HL-60 (cell line): ENCODE data around the gene SLA2.

Experiments used
- DNase-seq, 2 experiments: peaks; one replicate each; pipeline ENCODE4 v3.0.0-alpha.2; 2010 to 2020; ENCODE audit warnings: low read depth in 1 of 2, low spot score in 1 of 2
- H3K27ac ChIP-seq: fragments of 250-450 bp; sonication (Bioruptor Pico); replicated peaks from 2 replicates; pipeline ENCODE4 v1.5.1; 2020; ENCODE audit warnings: mild to moderate bottlenecking, moderate library complexity
- H3K27me3 ChIP-seq: fragments of 250-450 bp; sonication (Bioruptor Pico); 2 replicates; pipeline ENCODE4 v1.5.1; 2021; ENCODE audit warnings: mild to moderate bottlenecking, moderate library complexity; ENCODE audit not compliant: insufficient read depth, poor library complexity, severe bottlenecking
- H3K4me3 ChIP-seq: replicated peaks from 2 replicates; pipeline ENCODE4 v1.5.1; 2011; ENCODE audit warnings: mild to moderate bottlenecking, control low read depth, low read length; ENCODE audit not compliant: insufficient read depth
- CTCF ChIP-seq: IDR thresholded peaks from one replicate; pipeline ENCODE4 v1.5.1; 2011; ENCODE audit warnings: low read length, control low read depth, inconsistent platforms; ENCODE audit not compliant: insufficient read depth
- GABPA ChIP-seq: IDR thresholded peaks from 2 replicates; pipeline ENCODE4 v1.6.1; 2012; ENCODE audit warnings: low read depth
- POLR2AphosphoS5 ChIP-seq: IDR thresholded peaks from 2 replicates; pipeline ENCODE4 v1.6.1; 2012; ENCODE audit warnings: low read depth
- REST ChIP-seq: IDR thresholded peaks from 2 replicates; pipeline ENCODE4 v1.6.1; 2012; ENCODE audit warnings: low read depth; ENCODE audit not compliant: insufficient replicate concordance
- SPI1 ChIP-seq: IDR thresholded peaks from 2 replicates; pipeline ENCODE4 v1.6.1; 2012; ENCODE audit warnings: low read depth, mild to moderate bottlenecking, borderline replicate concordance

Gene SLA2

GRCh38 chr20:36593347-36593929 lies 52.6 kb downstream of the SLA2 start:
- DNase-seq: no peak
- Histone ChIP-seq H3K27ac (no peak overlapping the region), H3K4me3 (no peak overlapping the region), H3K27me3 (no peaks in the 10 kb centered on the region)
- TF ChIP-seq REST: no peak
- TF ChIP-seq CTCF: no peak
- TF ChIP-seq POLR2AphosphoS5: no peak
- TF ChIP-seq SPI1: no peak
- no peak for TF ChIP-seq GABPA

GRCh38 chr20:36591854-36592641 lies 53.9 kb downstream of the SLA2 start:
- no peaks in the 10 kb centered on the region for H3K27me3 ChIP-seq
- no peak for DNase-seq
- no peak for TF ChIP-seq CTCF
- no peak for TF ChIP-seq POLR2AphosphoS5
- no peak for TF ChIP-seq REST
- no peak for TF ChIP-seq GABPA
- peak; percentile 20; the same call in 1 of the 2 replicates for TF ChIP-seq SPI1
- no peak overlapping the region for H3K27ac ChIP-seq
- no peak overlapping the region for H3K4me3 ChIP-seq

GRCh38 chr20:36591281-36591680 lies 54.7 kb downstream of the SLA2 start:
- DNase-seq: no peak
- no peak overlapping the region for H3K4me3 ChIP-seq
- H3K27ac ChIP-seq: no peak overlapping the region
- no peaks in the 10 kb centered on the region for H3K27me3 ChIP-seq
- no peak for TF ChIP-seq GABPA
- TF ChIP-seq CTCF: no peak
- TF ChIP-seq POLR2AphosphoS5: no peak
